Kidney epithelial cell (primary cell): ENCODE results near the gene TMEM176A. TPM values are rescaled to one million over a fixed set of nuclear protein-coding genes. Genes with fewer than 3 reads are reported as not detected.

ENCODE experiments used
- DNase-seq: peaks from one replicate; pipeline ENCODE4 v3.0.0-alpha.2; 2010; ENCODE audit warnings: low read depth
- H3K27me3 ChIP-seq: 2 replicates; pipeline ENCODE4 v1.6.0; 2011; ENCODE audit warnings: low read length; ENCODE audit not compliant: control insufficient read depth, insufficient read depth
- H3K36me3 ChIP-seq: 2 replicates; pipeline ENCODE4 v1.5.1; 2011; ENCODE audit warnings: low read length; ENCODE audit not compliant: control insufficient read depth, insufficient read depth
- H3K4me3 ChIP-seq: 2 replicates; pipeline ENCODE4 v1.5.1; 2011; ENCODE audit warnings: low read depth, mild to moderate bottlenecking, control low read depth, low read length
- total RNA-seq: library from RNA; depleted of rRNA; stranded (reverse); fragments of >200 nt; gene quantifications from 2 replicates; pipeline ENCODE4 v1.2.3, GENCODE V29; 2015
- TF ChIP-seq, protein P1 (sequence below): IDR thresholded peaks from 2 replicates; pipeline ENCODE4 v1.5.1; 2011; ENCODE audit warnings: mild to moderate bottlenecking, moderate library complexity, low read length, control low read depth, inconsistent platforms; ENCODE audit not compliant: insufficient read depth, poor library complexity, severe bottlenecking

The TMEM176A gene
- total RNA-seq, 1 donor from 2014 or later = 13.3 TPM

DNA sequence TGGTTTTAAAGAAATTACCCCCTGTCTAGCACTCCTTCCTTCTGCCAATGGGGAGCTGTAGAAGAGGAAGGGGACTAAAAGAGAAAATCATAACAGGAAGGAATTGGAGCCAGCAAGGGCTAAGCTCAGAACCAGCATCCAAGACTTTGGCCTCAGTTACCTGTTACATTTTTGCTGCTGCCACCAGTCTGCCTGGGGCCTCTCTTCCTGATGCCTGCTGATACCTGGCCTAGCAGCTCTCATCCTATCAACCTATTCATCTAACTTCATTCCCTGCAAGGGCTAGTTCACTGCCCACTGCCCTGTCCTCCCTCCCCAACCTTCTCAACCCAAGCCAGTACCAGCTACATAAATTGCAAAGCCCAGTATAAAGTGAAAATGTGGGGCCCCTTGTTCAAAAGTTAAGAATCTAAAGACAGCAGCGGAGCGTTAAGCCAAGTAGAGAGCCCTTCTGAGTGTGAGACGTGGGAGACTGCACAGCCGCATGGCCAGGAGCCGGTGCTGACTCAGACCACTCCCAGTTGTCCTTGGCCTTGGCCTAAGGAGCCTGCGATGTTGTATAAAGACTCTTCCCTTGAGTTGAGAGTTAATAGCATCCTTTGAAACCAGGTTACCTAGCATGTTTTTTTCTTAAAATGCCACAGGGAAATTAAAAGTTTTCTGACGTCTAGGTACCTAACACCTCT is 38.5 kb downstream of the TMEM176A start:
- DNase-seq = no peak

DNA sequence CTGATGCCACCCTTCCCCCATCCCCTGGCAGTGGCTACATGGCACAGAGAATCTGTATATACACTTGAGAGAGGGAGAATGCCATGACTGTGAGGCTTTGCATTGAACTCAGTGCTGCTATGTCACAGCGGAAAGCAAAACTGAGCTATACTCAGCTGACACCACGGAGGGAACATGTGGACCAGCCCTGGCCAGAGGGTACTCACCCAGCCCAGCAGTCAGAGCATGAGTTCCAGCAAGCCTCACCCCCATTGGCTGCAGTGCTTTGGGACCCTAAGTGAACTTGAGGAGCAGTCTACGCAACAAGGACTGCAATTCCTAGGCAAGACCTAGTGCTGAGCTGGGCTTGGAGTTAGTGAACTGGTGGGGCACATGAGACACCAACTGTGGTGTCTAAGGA is 41.4 kb downstream of the TMEM176A start:
- TF ChIP-seq, protein P1, sequence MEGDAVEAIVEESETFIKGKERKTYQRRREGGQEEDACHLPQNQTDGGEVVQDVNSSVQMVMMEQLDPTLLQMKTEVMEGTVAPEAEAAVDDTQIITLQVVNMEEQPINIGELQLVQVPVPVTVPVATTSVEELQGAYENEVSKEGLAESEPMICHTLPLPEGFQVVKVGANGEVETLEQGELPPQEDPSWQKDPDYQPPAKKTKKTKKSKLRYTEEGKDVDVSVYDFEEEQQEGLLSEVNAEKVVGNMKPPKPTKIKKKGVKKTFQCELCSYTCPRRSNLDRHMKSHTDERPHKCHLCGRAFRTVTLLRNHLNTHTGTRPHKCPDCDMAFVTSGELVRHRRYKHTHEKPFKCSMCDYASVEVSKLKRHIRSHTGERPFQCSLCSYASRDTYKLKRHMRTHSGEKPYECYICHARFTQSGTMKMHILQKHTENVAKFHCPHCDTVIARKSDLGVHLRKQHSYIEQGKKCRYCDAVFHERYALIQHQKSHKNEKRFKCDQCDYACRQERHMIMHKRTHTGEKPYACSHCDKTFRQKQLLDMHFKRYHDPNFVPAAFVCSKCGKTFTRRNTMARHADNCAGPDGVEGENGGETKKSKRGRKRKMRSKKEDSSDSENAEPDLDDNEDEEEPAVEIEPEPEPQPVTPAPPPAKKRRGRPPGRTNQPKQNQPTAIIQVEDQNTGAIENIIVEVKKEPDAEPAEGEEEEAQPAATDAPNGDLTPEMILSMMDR = no peak
- no peak overlapping the region for H3K4me3 ChIP-seq
- DNase-seq = no peak
- H3K27me3 ChIP-seq = no peaks in the 10 kb centered on the region
- H3K36me3 ChIP-seq = no peaks in the 10 kb centered on the region

More for the DNA sequence above, 38.5 kb downstream of the TMEM176A start:
- H3K4me3 ChIP-seq = no peak overlapping the region
- H3K36me3 ChIP-seq = no peaks in the 10 kb centered on the region
- TF ChIP-seq, protein P1 = no peak
- no peaks in the 10 kb centered on the region for H3K27me3 ChIP-seq

DNA sequence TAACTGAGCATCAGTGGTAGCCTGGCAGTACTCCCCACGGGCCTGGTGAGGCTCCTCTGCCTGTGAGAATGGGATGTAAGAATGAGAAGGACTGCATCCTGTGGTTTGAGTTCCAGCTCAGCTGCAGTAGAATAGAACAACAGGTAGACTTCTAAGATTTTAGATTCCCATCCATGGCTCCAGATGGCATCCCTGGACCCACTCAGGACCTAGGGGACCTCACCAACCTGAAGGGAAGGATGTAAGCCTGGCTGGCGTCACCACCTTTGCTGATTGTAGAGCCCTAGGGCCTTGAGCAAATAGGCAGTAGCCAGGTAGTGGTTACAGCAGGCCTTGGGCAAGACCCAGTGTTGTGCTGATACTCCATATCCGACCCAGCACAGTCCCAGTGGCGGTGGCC is 42.1 kb downstream of the TMEM176A start:
- no peak for DNase-seq

DNA sequence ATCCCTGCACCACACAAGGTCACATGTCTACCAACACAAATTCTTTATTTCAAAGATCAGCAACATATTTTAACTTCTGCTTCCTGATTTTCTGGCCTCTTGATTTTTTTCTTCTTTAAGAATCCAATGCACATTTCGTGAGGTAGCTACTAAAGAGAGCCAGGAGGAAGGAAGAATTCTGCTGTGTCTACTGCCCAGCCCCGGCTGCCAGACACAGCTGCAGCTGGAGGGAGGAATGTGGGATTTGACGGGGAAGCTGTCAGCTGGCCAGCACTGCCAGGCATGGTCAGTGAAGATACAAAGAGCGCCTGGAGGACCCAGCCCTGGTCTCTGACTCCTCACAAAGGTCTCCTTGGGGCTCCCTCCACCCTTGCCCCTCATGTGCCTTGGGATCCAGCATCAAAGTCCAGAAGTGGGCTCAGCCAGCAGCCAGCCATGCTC is 44.9 kb downstream of the TMEM176A start:
- H3K36me3 ChIP-seq = no peaks in the 10 kb centered on the region
- TF ChIP-seq, protein P1 = no peak
- no peak overlapping the region for H3K4me3 ChIP-seq
- no peak for DNase-seq
- H3K27me3 ChIP-seq = no peaks in the 10 kb centered on the region

More for the DNA sequence above, 42.1 kb downstream of the TMEM176A start:
- Histone ChIP-seq H3K4me3 (no peak overlapping the region), H3K36me3 (no peaks in the 10 kb centered on the region), H3K27me3 (no peaks in the 10 kb centered on the region)
- TF ChIP-seq, protein P1 = no peak

DNA sequence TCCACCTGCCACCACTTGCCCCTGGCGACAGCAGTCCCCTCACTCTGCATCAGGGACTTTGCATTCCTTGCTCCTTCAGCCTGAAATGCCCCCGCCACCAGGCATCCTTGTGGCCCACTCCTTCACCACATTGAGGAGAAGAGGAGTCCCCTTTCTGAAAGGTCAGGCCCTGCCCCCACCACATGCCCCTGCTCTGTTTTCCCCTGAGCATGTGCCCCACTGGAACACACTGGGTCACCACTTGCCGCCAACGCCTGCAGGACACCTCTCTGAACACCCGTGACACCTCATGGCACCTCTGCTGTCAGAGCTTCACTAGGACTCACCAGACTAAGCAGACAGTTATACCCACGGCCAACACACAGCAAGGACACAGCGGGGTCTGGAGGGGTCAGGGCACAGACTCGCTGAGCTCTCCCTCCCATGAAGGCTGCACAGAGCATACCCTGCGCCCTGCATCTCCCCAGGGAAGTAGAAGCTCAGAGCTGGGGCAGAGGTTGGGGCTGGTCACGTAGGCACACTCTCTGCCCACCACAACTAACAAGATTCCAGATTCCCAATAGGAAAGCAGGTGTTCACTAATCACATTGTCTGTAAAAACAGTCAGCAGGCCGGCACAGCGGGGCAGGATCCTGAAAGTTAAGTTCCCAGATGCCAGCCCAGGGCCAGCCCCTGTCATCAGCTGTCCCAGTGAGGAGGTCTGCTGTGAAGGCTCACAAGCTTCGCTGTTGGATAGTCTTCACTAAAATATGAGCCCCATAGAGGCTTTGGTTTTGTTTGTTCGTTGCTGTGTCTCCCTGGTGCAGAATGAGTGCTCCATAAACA is 45.9 kb downstream of the TMEM176A start:
- DNase-seq = no peak
- no peak overlapping the region for H3K4me3 ChIP-seq
- no peaks in the 10 kb centered on the region for H3K36me3 ChIP-seq
- H3K27me3 ChIP-seq = no peaks in the 10 kb centered on the region
- TF ChIP-seq, protein P1 = no peak
